H9 (cell line): ENCODE results near the gene PTGES2. TPM values are rescaled to one million over a fixed set of nuclear protein-coding genes. Genes with fewer than 3 reads are reported as not detected.

ENCODE experiments used
- DNase-seq: peaks from one replicate; pipeline ENCODE4 v3.0.0-alpha.2; 2017
- H2AFZ ChIP-seq: one replicate; pipeline ENCODE4 v1.6.1; 2013; ENCODE audit warnings: mild to moderate bottlenecking, low read length, control low read depth, moderate library complexity
- H2AK5ac ChIP-seq: 2 replicates; pipeline ENCODE4 v1.6.1; 2013; ENCODE audit warnings: low read length, control low read depth, mixed read lengths; ENCODE audit not compliant: insufficient read length
- H2BK120ac ChIP-seq: one replicate; pipeline ENCODE4 v1.6.1; 2013; ENCODE audit warnings: low read depth, mild to moderate bottlenecking, low read length, control low read depth, inconsistent platforms; ENCODE audit not compliant: poor library complexity, severe bottlenecking
- H2BK12ac ChIP-seq: 2 replicates; pipeline ENCODE4 v1.6.1; 2013; ENCODE audit warnings: low read length, control low read depth, mixed read lengths, low read depth; ENCODE audit not compliant: insufficient read length
- H2BK15ac ChIP-seq: 2 replicates; pipeline ENCODE4 v1.6.1; 2013; ENCODE audit warnings: low read depth, low read length, control low read depth
- H2BK20ac ChIP-seq: one replicate; pipeline ENCODE4 v1.6.1; 2013; ENCODE audit warnings: low read depth, mild to moderate bottlenecking, low read length, control low read depth, inconsistent platforms; ENCODE audit not compliant: poor library complexity, severe bottlenecking
- H2BK5ac ChIP-seq: 2 replicates; pipeline ENCODE4 v1.6.1; 2013; ENCODE audit warnings: low read length, control low read depth, mixed read lengths; ENCODE audit not compliant: insufficient read length
- H3K14ac ChIP-seq: 2 replicates; pipeline ENCODE4 v1.6.1; 2013; ENCODE audit warnings: low read length, control low read depth; ENCODE audit not compliant: insufficient read depth
- H3K18ac ChIP-seq: 2 replicates; pipeline ENCODE4 v1.6.1; 2013; ENCODE audit warnings: low read depth, mild to moderate bottlenecking, mixed read lengths, low read length, control low read depth; ENCODE audit not compliant: insufficient read length
- H3K23ac ChIP-seq: 2 replicates; pipeline ENCODE4 v1.6.1; 2013; ENCODE audit warnings: low read length, control low read depth, mixed read lengths, low read depth; ENCODE audit not compliant: insufficient read length
- H3K23me2 ChIP-seq: 2 replicates; pipeline ENCODE4 v1.6.1; 2013; ENCODE audit warnings: low read depth, mild to moderate bottlenecking, mixed read lengths, low read length, control low read depth; ENCODE audit not compliant: insufficient read length, poor library complexity, severe bottlenecking
- H3K27ac ChIP-seq: 2 replicates; pipeline ENCODE4 v1.5.1; 2013; ENCODE audit warnings: low read length, control low read depth, mixed read lengths, low read depth; ENCODE audit not compliant: insufficient read length
- H3K27me3 ChIP-seq: 2 replicates; pipeline ENCODE4 v1.6.1; 2013; ENCODE audit warnings: low read length, control low read depth, inconsistent platforms; ENCODE audit not compliant: insufficient read depth
- H3K4ac ChIP-seq: 2 replicates; pipeline ENCODE4 v1.6.1; 2013; ENCODE audit warnings: low read depth, mild to moderate bottlenecking, control low read depth, inconsistent platforms, low read length, moderate library complexity
- H3K4me1 ChIP-seq: 2 replicates; pipeline ENCODE4 v1.6.1; 2013; ENCODE audit warnings: low read length, control low read depth, inconsistent platforms; ENCODE audit not compliant: insufficient read depth
- H3K4me2 ChIP-seq: 2 replicates; pipeline ENCODE4 v1.6.1; 2013; ENCODE audit warnings: low read length, control low read depth, mixed read lengths; ENCODE audit not compliant: insufficient read length, insufficient read depth
- H3K56ac ChIP-seq: 2 replicates; pipeline ENCODE4 v1.6.1; 2013; ENCODE audit warnings: low read depth, mild to moderate bottlenecking, mixed read lengths, low read length, control low read depth; ENCODE audit not compliant: insufficient read length
- H3K79me1 ChIP-seq: 2 replicates; pipeline ENCODE4 v1.6.1; 2013; ENCODE audit warnings: low read depth, mild to moderate bottlenecking, moderate library complexity, low read length, control low read depth, inconsistent platforms; ENCODE audit not compliant: insufficient read depth, poor library complexity, severe bottlenecking
- H3K79me2 ChIP-seq: 2 replicates; pipeline ENCODE4 v1.6.1; 2013; ENCODE audit warnings: low read length, control low read depth, inconsistent platforms; ENCODE audit not compliant: insufficient read depth
- H3K9ac ChIP-seq: 2 replicates; pipeline ENCODE4 v1.6.1; 2013; ENCODE audit warnings: low read length, control low read depth, mixed read lengths; ENCODE audit not compliant: insufficient read length; ENCODE audit errors: extremely low read depth
- H3K9me3 ChIP-seq: one replicate; pipeline ENCODE4 v1.6.1; 2013; ENCODE audit warnings: low read depth, low read length, inconsistent platforms; ENCODE audit not compliant: control insufficient read depth
- H3T11ph ChIP-seq: one replicate; pipeline ENCODE4 v1.6.1; 2013; ENCODE audit warnings: mild to moderate bottlenecking, low read length, control low read depth, inconsistent platforms
- H4K20me1 ChIP-seq: one replicate; pipeline ENCODE4 v1.6.1; 2013; ENCODE audit not compliant: control insufficient read depth, insufficient read length, insufficient read depth
- H4K5ac ChIP-seq: 2 replicates; pipeline ENCODE4 v1.6.1; 2013; ENCODE audit warnings: low read depth, mild to moderate bottlenecking, mixed read lengths, low read length, control low read depth; ENCODE audit not compliant: insufficient read length
- H4K8ac ChIP-seq: replicated peaks from 2 replicates; pipeline ENCODE4 v1.6.1; 2013; ENCODE audit warnings: low read length, control low read depth, mixed read lengths, low read depth; ENCODE audit not compliant: insufficient read length
- H4K91ac ChIP-seq: 2 replicates; pipeline ENCODE4 v1.6.1; 2013; ENCODE audit warnings: low read depth, mild to moderate bottlenecking, moderate library complexity, mixed read lengths, low read length, control low read depth; ENCODE audit not compliant: insufficient read length
- H3K27ac Mint-ChIP-seq, 3 experiments: 2 replicates in 2 of 3; 3 replicates in 1 of 3; pipeline ENCODE4 v1.8.0; 2020 to 2021; ENCODE audit warnings: mixed read lengths in 3 of 3, mild to moderate bottlenecking in 1 of 3, moderate library complexity in 1 of 3
- H3K27me3 Mint-ChIP-seq: 2 replicates; pipeline ENCODE4 v1.8.0; 2021; ENCODE audit warnings: low read depth, mild to moderate bottlenecking, moderate library complexity, mixed read lengths
- H3K36me3 Mint-ChIP-seq, 3 experiments: 2 replicates in 2 of 3; 3 replicates in 1 of 3; pipeline ENCODE4 v1.8.0; 2020 to 2021; ENCODE audit warnings: low read depth in 3 of 3, mixed read lengths in 3 of 3; ENCODE audit not compliant: insufficient read depth in 1 of 3
- H3K4me1 Mint-ChIP-seq, 2 experiments: 2 replicates each; pipeline ENCODE4 v1.8.0; 2020; ENCODE audit warnings: mixed read lengths in 2 of 2
- H3K4me3 Mint-ChIP-seq, 2 experiments: 2 replicates in 1 of 2; 3 replicates in 1 of 2; pipeline ENCODE4 v1.8.0; 2020 to 2021; ENCODE audit warnings: mild to moderate bottlenecking in 2 of 2, mixed read lengths in 2 of 2, moderate library complexity in 1 of 2
- H3K9me3 Mint-ChIP-seq, 2 experiments: 2 replicates in 1 of 2; 3 replicates in 1 of 2; pipeline ENCODE4 v1.8.0; 2020; ENCODE audit warnings: mild to moderate bottlenecking in 2 of 2, mixed read lengths in 2 of 2, moderate library complexity in 1 of 2
- CTCF ChIP-seq: fragments of 200-600 bp; sonication (generic); conservative IDR thresholded peaks from 3 replicates; pipeline ENCODE4 v1.8.0; 2021; ENCODE audit warnings: antibody characterized with exemption, mild to moderate bottlenecking
- WGBS: extraction: QIAGEN DNeasy Blood & Tissue Kit; methylation state at CpG from one replicate; pipeline ENCODE4 v1.1.7; 2013; ENCODE audit warnings: missing lambda C conversion rate, low lambda C conversion rate, mixed read lengths; ENCODE audit not compliant: insufficient read length; ENCODE audit errors: extremely low coverage; 5-methylcytosine and 5-hydroxymethylcytosine counted together
- total RNA-seq: library from RNA; stranded (reverse); gene quantifications from 2 replicates; pipeline ENCODE4 v1.2.1, GENCODE V29; 2021

The PTGES2 gene
- total RNA-seq, 1 experiment from 2014 or later, result 63.9 TPM

- H2BK5ac ChIP-seq, result no peak overlapping the region
- H3T11ph ChIP-seq, result no peak overlapping the region
- peaks cover 5% of the 10 kb centered on the region; the same call in 1 of the 2 replicates for H3K79me2 ChIP-seq
- H4K8ac ChIP-seq, result no peak overlapping the region
- H4K5ac ChIP-seq, result no peak overlapping the region
- no peak overlapping the region for H2BK20ac ChIP-seq
- WGBS, result no CpG with 5 or more reads among the region's 7 CpGs
- no peak overlapping the region for H3K23ac ChIP-seq
- no peak overlapping the region for H3K4me3 Mint-ChIP-seq
- H3K79me1 ChIP-seq, result no peaks in the 10 kb centered on the region
- H2AK5ac ChIP-seq, result no peak overlapping the region
- no peak overlapping the region for H4K91ac ChIP-seq
- H3K4ac ChIP-seq, result no peak overlapping the region
- H2BK15ac ChIP-seq, result no peak overlapping the region
- H3K18ac ChIP-seq, result no peak overlapping the region
- H4K20me1 ChIP-seq, result no peaks in the 10 kb centered on the region
- peak overlapping the region in 1 of 3 experiments; percentile 57; a peak in 1 of 7 replicates for H3K27ac Mint-ChIP-seq
- H3K27ac ChIP-seq, result no peak overlapping the region
- no peaks in the 10 kb centered on the region for H3K27me3 Mint-ChIP-seq
- peaks cover 29 to 32% of the 10 kb centered on the region in 2 experiments for H3K4me1 Mint-ChIP-seq
- H3K9me3 ChIP-seq, result no peaks in the 10 kb centered on the region
- H3K9me3 Mint-ChIP-seq, result no peaks in the 10 kb centered on the region
- peaks cover 0 to 4% (median 3%) of the 10 kb centered on the region in 3 experiments; a peak in 5 of 7 replicates for H3K36me3 Mint-ChIP-seq
- no peak for DNase-seq
- H3K23me2 ChIP-seq, result peaks cover 16% of the 10 kb centered on the region
- no peak overlapping the region for H3K9ac ChIP-seq
- H3K14ac ChIP-seq, result no peak overlapping the region
- no peaks in the 10 kb centered on the region for H3K27me3 ChIP-seq
- no peak for TF ChIP-seq CTCF
- no peak overlapping the region for H2BK120ac ChIP-seq
- no peak overlapping the region for H2BK12ac ChIP-seq
- no peak overlapping the region for H2AFZ ChIP-seq
- no peak overlapping the region for H3K4me2 ChIP-seq
- H3K4me1 ChIP-seq, result peaks cover 4% of the 10 kb centered on the region; the same call in 1 of the 2 replicates
- H3K56ac ChIP-seq, result no peak overlapping the region
These were observed 56.7 kb downstream of the PTGES2 start for GRCh38 chr9:128070874-128071273.

Other genes with a start within 250 kb of the PTGES2 start
- gene ST6GALNAC6, start 228.1 kb downstream of the PTGES2 start, total RNA-seq, result 29.8 and 30.2 TPM in 2 replicates
- 15.4 and 16.5 TPM in 2 replicates for gene ST6GALNAC4, start 210.7 kb downstream of the PTGES2 start, total RNA-seq
- gene PIP5KL1, start 197.0 kb downstream of the PTGES2 start, total RNA-seq, result 9.0 and 11.6 TPM in 2 replicates
- gene DPM2, start 189.9 kb downstream of the PTGES2 start, total RNA-seq, result 44.7 and 46.1 TPM in 2 replicates
- gene EEIG1, start 146.7 kb downstream of the PTGES2 start, total RNA-seq, result 52.3 and 59.5 TPM in 2 replicates
- gene NAIF1, start 60.4 kb downstream of the PTGES2 start, total RNA-seq, result 6.3 TPM in 2 replicates
- gene SLC25A25, start 59.5 kb downstream of the PTGES2 start, total RNA-seq, result 16.0 and 16.9 TPM in 2 replicates
- gene LCN2, start 21.7 kb upstream of the PTGES2 start, total RNA-seq, result not detected in 2 replicates
- 72.5 and 74.9 TPM in 2 replicates for gene BBLN, start 32.5 kb upstream of the PTGES2 start, total RNA-seq
- 101 and 104 TPM in 2 replicates for gene CIZ1, start 63.8 kb upstream of the PTGES2 start, total RNA-seq
- 54.3 and 58.0 TPM in 2 replicates for gene DNM1, start 75.7 kb upstream of the PTGES2 start, total RNA-seq
- 44.2 and 51.0 TPM in 2 replicates for gene GOLGA2, start 148.3 kb upstream of the PTGES2 start, total RNA-seq
- gene SWI5, start 148.5 kb upstream of the PTGES2 start, total RNA-seq, result 25.0 and 25.6 TPM in 2 replicates
- gene TRUB2, start 194.7 kb upstream of the PTGES2 start, total RNA-seq, result 38.3 and 39.8 TPM in 2 replicates
- 34.8 and 38.4 TPM in 2 replicates for gene COQ4, start 195.1 kb upstream of the PTGES2 start, total RNA-seq
- 17.0 and 17.2 TPM in 2 replicates for gene SLC27A4, start 212.8 kb upstream of the PTGES2 start, total RNA-seq
- gene URM1, start 243.6 kb upstream of the PTGES2 start, total RNA-seq, result 46.1 and 46.6 TPM in 2 replicates